Activated CD8-positive, alpha-beta memory T cell treated with anti-CD3 and anti-CD28 coated beads for 4 hours (primary cell): Measurements from ENCODE around the gene SPATA4.
"Not testable (repeated sequence)": the region's sequence is repeated elsewhere in the genome, so short reads cannot be mapped to it uniquely, and the experiment has no call there.

Experiments
- DNase-seq, 2 donors: peaks; one replicate each; pipeline ENCODE4 v3.0.0-alpha.2; 2020; ENCODE audit warnings: low read depth in 2 of 2

The SPATA4 gene

GRCh38 chr4:176195184-176195978, at the start of gene SPATA4:
Gene SPATA4 (minus strand): TSS chr4:176195585. CDS start chr4:176195562, 23 bp downstream.
- DNase-seq, result peak; percentile 90

GRCh38 chr4:176242764-176243347, 47.5 kb upstream of the SPATA4 start:
- no peak for DNase-seq

- no peak for DNase-seq
Observed at GRCh38 chr4:176241703-176242102, 46.3 kb upstream of the SPATA4 start.

- DNase-seq, result no peak
Observed at GRCh38 chr4:176238826-176239225, 43.4 kb upstream of the SPATA4 start.

- DNase-seq, result no peak
Observed at GRCh38 chr4:176238157-176238610, 42.8 kb upstream of the SPATA4 start.

GRCh38 chr4:176236946-176237345, 41.6 kb upstream of the SPATA4 start:
- DNase-seq, result no peak

GRCh38 chr4:176230836-176231235, 35.5 kb upstream of the SPATA4 start:
- DNase-seq, result no peak

- DNase-seq, result no peak
Observed at GRCh38 chr4:176229645-176230044, 34.3 kb upstream of the SPATA4 start.

GRCh38 chr4:176226736-176227135, 31.4 kb upstream of the SPATA4 start:
- no peak for DNase-seq

GRCh38 chr4:176223561-176223960, 28.2 kb upstream of the SPATA4 start:
- DNase-seq, result no peak

- no peak for DNase-seq
Observed at GRCh38 chr4:176222149-176222548, 26.8 kb upstream of the SPATA4 start.

- no peak for DNase-seq
Observed at GRCh38 chr4:176217510-176217909, 22.1 kb upstream of the SPATA4 start.

- DNase-seq, result not testable (repeated sequence)
Observed at GRCh38 chr4:176212351-176212750, 17.0 kb upstream of the SPATA4 start.

GRCh38 chr4:176210579-176211296, 15.4 kb upstream of the SPATA4 start:
- no peak for DNase-seq

GRCh38 chr4:176210101-176210500, 14.7 kb upstream of the SPATA4 start:
- no peak for DNase-seq

GRCh38 chr4:176209535-176209934, 14.2 kb upstream of the SPATA4 start:
- no peak for DNase-seq

GRCh38 chr4:176207839-176208238, 12.5 kb upstream of the SPATA4 start:
- DNase-seq, result no peak

GRCh38 chr4:176205299-176205698, 9.9 kb upstream of the SPATA4 start:
- DNase-seq, result no peak

GRCh38 chr4:176198316-176198903, 3.0 kb upstream of the SPATA4 start:
- DNase-seq, result no peak

GRCh38 chr4:176193938-176194337, 1.4 kb downstream of the SPATA4 start:
- no peak for DNase-seq

GRCh38 chr4:176193126-176193525, 2.3 kb downstream of the SPATA4 start:
- DNase-seq, result no peak

GRCh38 chr4:176191974-176192373, 3.4 kb downstream of the SPATA4 start:
- DNase-seq, result no peak
